GM23338 (cell line): ENCODE measurements around the gene CCDC194. TPM values are rescaled to one million over a fixed set of nuclear protein-coding genes. Genes with fewer than 3 reads are reported as not detected.

Experiments
- ATAC-seq: fragments of 200-7000 bp; cut with Tn5 transposase; 3 replicates; pipeline ENCODE4 v1.9.1; 2020
- DNase-seq: peaks from one replicate; pipeline ENCODE4 v3.0.0-alpha.2; 2015; ENCODE audit warnings: low spot score
- H2AFZ ChIP-seq: fragments of 200-600 bp; sonication (generic); 2 replicates; pipeline ENCODE4 v1.8.0; 2016; ENCODE audit warnings: antibody characterized with exemption, mild to moderate bottlenecking, moderate library complexity
- H3F3A ChIP-seq: fragments of 200-600 bp; sonication (generic); replicated peaks from 2 replicates; pipeline ENCODE4 v1.8.0; 2017; ENCODE audit warnings: antibody characterized with exemption, mixed run types, low read depth
- H3K27ac ChIP-seq: fragments of 200-600 bp; sonication (generic); 2 replicates; pipeline ENCODE4 v1.6.1; 2016; ENCODE audit warnings: low read depth
- H3K27me3 ChIP-seq: fragments of 200-600 bp; sonication (generic); 2 replicates; pipeline ENCODE4 v1.8.0; 2016; ENCODE audit warnings: mild to moderate bottlenecking, mixed run types, moderate library complexity; ENCODE audit not compliant: insufficient read depth
- H3K36me3 ChIP-seq: fragments of 200-600 bp; sonication (generic); 2 replicates; pipeline ENCODE4 v1.8.0; 2016; ENCODE audit warnings: mild to moderate bottlenecking; ENCODE audit not compliant: insufficient read depth
- H3K4me1 ChIP-seq: fragments of 200-600 bp; sonication (generic); 2 replicates; pipeline ENCODE4 v1.8.0; 2016; ENCODE audit warnings: mild to moderate bottlenecking, moderate library complexity; ENCODE audit not compliant: insufficient read depth
- H3K4me2 ChIP-seq: fragments of 200-600 bp; sonication (generic); 2 replicates; pipeline ENCODE4 v1.7.1; 2017; ENCODE audit warnings: mixed run types
- H3K4me3 ChIP-seq: fragments of 200-600 bp; sonication (generic); 2 replicates; pipeline ENCODE4 v1.6.1; 2016; ENCODE audit warnings: mixed run types
- H3K79me2 ChIP-seq: fragments of 200-600 bp; sonication (generic); replicated peaks from 2 replicates; pipeline ENCODE4 v1.8.0; 2017; ENCODE audit warnings: mild to moderate bottlenecking; ENCODE audit not compliant: insufficient read depth
- H3K9me2 ChIP-seq: fragments of 200-600 bp; sonication (generic); 2 replicates; pipeline ENCODE4 v1.8.0; 2017; ENCODE audit not compliant: insufficient read depth
- H4K20me1 ChIP-seq: fragments of 200-600 bp; sonication (generic); replicated peaks from 2 replicates; pipeline ENCODE4 v1.8.0; 2017; ENCODE audit warnings: mild to moderate bottlenecking; ENCODE audit not compliant: insufficient read depth
- H3K27ac Mint-ChIP-seq: 2 replicates; pipeline ENCODE4 v1.8.0; 2020; ENCODE audit warnings: inconsistent platforms, mild to moderate bottlenecking, moderate library complexity, mixed read lengths
- H3K27me3 Mint-ChIP-seq: 3 replicates; pipeline ENCODE4 v1.8.0; 2022; ENCODE audit warnings: low read depth, mild to moderate bottlenecking, moderate library complexity, mixed read lengths, inconsistent platforms; ENCODE audit not compliant: insufficient read depth, poor library complexity
- H3K36me3 Mint-ChIP-seq: 3 replicates; pipeline ENCODE4 v1.8.0; 2021; ENCODE audit warnings: low read depth, mild to moderate bottlenecking, inconsistent platforms, moderate library complexity, mixed read lengths
- H3K4me1 Mint-ChIP-seq: 3 replicates; pipeline ENCODE4 v1.8.0; 2020; ENCODE audit warnings: mild to moderate bottlenecking, inconsistent platforms, mixed read lengths
- H3K4me3 Mint-ChIP-seq: 3 replicates; pipeline ENCODE4 v1.8.0; 2021; ENCODE audit warnings: moderate library complexity, mild to moderate bottlenecking, inconsistent platforms, mixed read lengths
- H3K9me3 Mint-ChIP-seq: 3 replicates; pipeline ENCODE4 v1.8.0; 2020; ENCODE audit warnings: moderate library complexity, mild to moderate bottlenecking, inconsistent platforms, mixed read lengths
- CREB1 ChIP-seq: fragments of 250-450 bp; sonication (Bioruptor Pico); IDR thresholded peaks from 2 replicates; pipeline ENCODE4 v1.5.0; 2020; ENCODE audit warnings: low read depth, mild to moderate bottlenecking, moderate library complexity
- CTCF ChIP-seq, 2 experiments: fragments of 200-600 bp in 1 of 2; sonication (generic) in 1 of 2; conservative IDR thresholded peaks; 2 replicates each; pipeline versions ENCODE4 v1.5.1 to v1.6.1; 2016 to 2017; ENCODE audit warnings: antibody characterized with exemption in 2 of 2, low read depth in 2 of 2, mild to moderate bottlenecking in 2 of 2, moderate library complexity in 1 of 2
- ETS1 ChIP-seq: IDR thresholded peaks from 2 replicates; pipeline ENCODE4 v1.6.1; 2016; ENCODE audit warnings: antibody characterized with exemption
- EZH2 ChIP-seq: fragments of 200-600 bp; sonication (generic); IDR thresholded peaks from one replicate; pipeline ENCODE4 v1.8.0; 2017; ENCODE audit warnings: antibody characterized with exemption, mild to moderate bottlenecking, low read depth; ENCODE audit not compliant: unreplicated experiment
- EZH2phosphoT487 ChIP-seq: fragments of 200-600 bp; sonication (generic); IDR thresholded peaks from one replicate; pipeline ENCODE4 v1.8.1; 2018; ENCODE audit warnings: antibody characterized with exemption; ENCODE audit not compliant: unreplicated experiment
- JUNB ChIP-seq: IDR thresholded peaks from one replicate; pipeline ENCODE4 v1.6.1; 2016; ENCODE audit warnings: antibody characterized with exemption; ENCODE audit not compliant: unreplicated experiment
- NANOG ChIP-seq: IDR thresholded peaks from 2 replicates; pipeline ENCODE4 v1.6.1; 2016; ENCODE audit warnings: antibody characterized with exemption, borderline replicate concordance
- POLR2AphosphoS5 ChIP-seq: IDR thresholded peaks from 2 replicates; pipeline ENCODE4 v1.6.1; 2016; ENCODE audit warnings: antibody characterized with exemption, low read depth
- REST ChIP-seq: IDR thresholded peaks from one replicate; pipeline ENCODE4 v1.6.1; 2018; ENCODE audit warnings: antibody characterized with exemption; ENCODE audit not compliant: unreplicated experiment
- STAT1 ChIP-seq: IDR thresholded peaks from one replicate; pipeline ENCODE4 v1.6.1; 2016; ENCODE audit warnings: antibody characterized with exemption; ENCODE audit not compliant: unreplicated experiment
- ZNF114 ChIP-seq: fragments of 250-450 bp; sonication (Bioruptor Pico); IDR thresholded peaks from 2 replicates; pipeline ENCODE4 v1.5.0; 2020; ENCODE audit warnings: mild to moderate bottlenecking, moderate library complexity
- ZNF331 ChIP-seq: fragments of 250-450 bp; sonication (Bioruptor Pico); IDR thresholded peaks from 2 replicates; pipeline ENCODE4 v1.5.0; 2020; ENCODE audit warnings: low read depth, mild to moderate bottlenecking, moderate library complexity
- ZNF462 ChIP-seq: fragments of 250-450 bp; sonication (Bioruptor Pico); IDR thresholded peaks from 2 replicates; pipeline ENCODE4 v1.5.0; 2020; ENCODE audit warnings: mild to moderate bottlenecking, moderate library complexity
- polyA plus RNA-seq: library from polyadenylated mRNA; unstranded; fragments of >200 nt; fragmentation: Nextera tagmentation; extraction: Ambion mirVana; gene quantifications from 2 replicates; pipeline ENCODE4 v1.2.1, GENCODE V29; 2016
- total RNA-seq: library from RNA; depleted of rRNA; stranded (reverse); fragments of >200 nt; shearing (Covaris generic); gene quantifications from 2 replicates; pipeline ENCODE4 v1.2.3, GENCODE V29; 2014

Gene CCDC194
- total and polyA plus RNA-seq, 2 experiments from 2014 or later: 0.49 TPM; not detected in 1

- peak overlapping the region; percentile 67 for H3K4me3 Mint-ChIP-seq
- no peaks in the 10 kb centered on the region for H3K9me3 Mint-ChIP-seq
- DNase-seq (peak; percentile 92), ATAC-seq (peak; percentile 41)
- 0 out of 2 replicates have a peak overlapping the region, but pooled peaks have one; percentile 17 for H3K27ac ChIP-seq
- peaks cover 29% of the 10 kb centered on the region for H3K4me1 Mint-ChIP-seq
- H3K4me3 ChIP-seq: peak overlapping the region; percentile 43
- peaks cover 34% of the 10 kb centered on the region for H3K27me3 Mint-ChIP-seq
- no peaks in the 10 kb centered on the region for H4K20me1 ChIP-seq
- peak overlapping the region; percentile 71 for H3K4me2 ChIP-seq
- no peaks in the 10 kb centered on the region for H3K9me2 ChIP-seq
- H3K27ac Mint-ChIP-seq: peak overlapping the region; percentile 81
- peak; percentile 82 for TF ChIP-seq CREB1 (CRISPR knock-in tag)
- no peak for TF ChIP-seq ZNF114 (CRISPR knock-in tag)
- TF ChIP-seq EZH2phosphoT487: no peak
- no peak for TF ChIP-seq ZNF331
- TF ChIP-seq JUNB: peak; percentile 24
- peak; percentile 86 for TF ChIP-seq NANOG
- no peak for TF ChIP-seq CTCF (conservative IDR thresholded peaks at IDR 0.05; ENCODE audit: low read depth in 2 of 2)
- TF ChIP-seq STAT1: no peak
- no peak for TF ChIP-seq EZH2
- TF ChIP-seq ZNF462 (CRISPR knock-in tag): no peak
- TF ChIP-seq ETS1: no peak
- peak; percentile 38; the same call in 1 of the 2 replicates for TF ChIP-seq POLR2AphosphoS5
- TF ChIP-seq REST: no peak
- 0 out of 2 replicates have a peak, but pooled peaks cover 6% of the 10 kb centered on the region for H3F3A ChIP-seq
- no peaks in the 10 kb centered on the region for H3K36me3 ChIP-seq
- no peak overlapping the region for H2AFZ ChIP-seq
- H3K27me3 ChIP-seq: peaks cover 33% of the 10 kb centered on the region
- peaks cover 30% of the 10 kb centered on the region for H3K4me1 ChIP-seq
- no peaks in the 10 kb centered on the region for H3K79me2 ChIP-seq
- H3K36me3 Mint-ChIP-seq: peaks cover 11% of the 10 kb centered on the region; the same call in 2 of the 3 replicates
Measured at GRCh38 chr19:17415121-17415520, 21.1 kb upstream of the CCDC194 start.
